CD4-positive, alpha-beta T cell treated with Interleukin-6 for 4 hours (primary cell): Measurements from ENCODE around the gene PIK3R4.

Experiments
- DNase-seq: peaks from one replicate; pipeline ENCODE4 v3.0.0-alpha.2; 2020; ENCODE audit warnings: mixed read lengths

The PIK3R4 gene

DNA sequence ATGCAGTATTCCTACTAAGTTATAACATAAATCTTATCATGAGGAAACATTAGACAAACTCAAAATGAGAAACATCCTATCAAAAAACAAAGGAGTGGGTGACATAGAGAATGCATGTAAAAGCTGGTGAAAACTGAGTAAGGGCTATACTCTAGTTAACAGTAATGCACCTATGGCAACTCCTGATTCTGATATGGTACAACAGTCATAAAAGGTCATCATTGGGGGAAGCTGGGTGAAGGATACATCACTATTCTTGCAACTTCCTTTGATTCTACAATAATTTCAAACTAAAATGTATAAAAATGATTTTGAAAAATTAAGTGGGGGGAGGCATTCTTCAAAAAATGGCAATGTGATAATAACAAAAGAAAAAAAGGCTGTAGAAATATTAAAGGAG lies 6.8 kb downstream of the PIK3R4 start:
- no peak for DNase-seq

DNA sequence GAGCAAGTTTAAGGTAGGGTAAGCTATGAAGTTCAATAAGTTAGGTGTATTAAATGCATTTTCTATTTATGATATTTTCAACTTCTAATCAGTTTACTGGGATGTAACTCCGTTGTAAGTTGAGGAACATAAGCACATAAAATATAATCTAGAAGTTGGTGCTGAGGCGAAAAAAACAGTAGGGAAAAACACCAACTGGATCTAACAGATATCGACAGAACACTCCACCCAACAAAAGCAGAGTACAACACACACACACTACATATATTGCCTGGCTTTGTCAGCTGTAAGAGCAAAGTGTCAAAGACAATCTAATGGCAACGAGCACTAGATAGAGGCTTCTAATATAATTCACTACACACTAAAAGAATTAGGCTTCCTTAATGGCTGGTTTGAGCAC lies 8.4 kb downstream of the PIK3R4 start:
- DNase-seq: no peak

DNA sequence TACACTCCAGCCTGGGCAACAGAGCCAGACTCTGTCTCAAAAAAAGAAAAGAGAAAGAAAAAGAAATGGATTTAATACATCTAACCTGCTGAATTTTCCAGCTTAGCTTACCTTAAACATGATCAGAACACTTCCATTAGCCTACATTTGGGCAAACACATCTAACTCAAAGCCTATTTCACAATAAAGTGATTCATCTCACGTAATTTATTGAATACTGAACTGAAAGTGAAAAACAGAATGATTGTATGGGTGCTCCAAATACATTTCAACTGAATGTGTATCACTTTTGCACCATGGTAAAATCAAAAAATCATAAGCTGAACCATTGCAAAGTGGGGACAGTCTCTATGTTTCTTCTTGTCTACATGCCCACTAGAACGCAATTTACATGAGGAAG lies 9.0 kb downstream of the PIK3R4 start:
- DNase-seq: no peak

DNA sequence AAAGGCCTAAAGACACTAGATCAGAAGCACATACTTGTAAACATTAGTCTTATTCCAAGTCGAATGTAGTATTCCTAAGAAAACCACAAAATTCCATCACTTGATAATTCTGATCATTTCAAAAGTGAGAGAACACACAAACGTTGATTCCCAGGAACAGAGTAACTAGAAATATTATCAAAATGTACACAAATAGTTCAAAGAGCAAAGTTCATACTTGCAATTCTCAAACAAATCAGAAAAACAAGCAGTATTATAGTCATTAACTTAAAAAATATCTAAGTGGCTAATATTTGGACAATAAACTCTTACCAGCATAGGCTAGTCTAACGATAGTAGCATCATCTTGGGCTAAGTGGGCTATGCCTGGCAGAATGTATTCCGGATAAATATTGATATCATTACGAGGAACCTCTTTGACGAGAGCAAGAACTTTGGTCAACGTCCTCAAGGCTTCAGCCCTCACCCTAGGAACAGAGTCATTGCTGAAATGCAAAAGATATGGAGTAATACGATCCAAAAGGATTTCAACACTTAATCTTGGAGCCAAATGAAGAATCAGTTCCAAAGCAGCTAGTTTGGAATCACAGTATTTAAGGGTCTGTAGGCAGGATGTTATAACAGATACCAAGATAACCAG lies 13.3 kb downstream of the PIK3R4 start:
- no peak for DNase-seq

DNA sequence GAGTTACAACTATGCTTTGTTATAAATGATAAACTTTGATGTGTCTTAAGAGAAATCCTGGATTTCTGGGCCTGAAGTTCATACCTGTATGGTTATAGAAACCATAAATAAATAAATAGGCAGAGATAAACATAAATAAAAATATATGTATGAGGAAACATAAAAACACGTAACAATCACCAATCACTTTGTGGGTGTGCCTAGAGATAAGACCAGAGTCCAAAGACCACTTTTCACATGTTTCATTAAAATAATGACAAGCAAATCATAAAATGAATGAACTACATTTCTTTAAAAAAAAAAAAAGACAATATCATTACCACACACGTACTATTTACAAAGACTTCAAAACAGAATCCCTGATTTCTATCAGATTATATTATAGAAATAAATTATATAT lies 14.1 kb downstream of the PIK3R4 start:
- DNase-seq: no peak

DNA sequence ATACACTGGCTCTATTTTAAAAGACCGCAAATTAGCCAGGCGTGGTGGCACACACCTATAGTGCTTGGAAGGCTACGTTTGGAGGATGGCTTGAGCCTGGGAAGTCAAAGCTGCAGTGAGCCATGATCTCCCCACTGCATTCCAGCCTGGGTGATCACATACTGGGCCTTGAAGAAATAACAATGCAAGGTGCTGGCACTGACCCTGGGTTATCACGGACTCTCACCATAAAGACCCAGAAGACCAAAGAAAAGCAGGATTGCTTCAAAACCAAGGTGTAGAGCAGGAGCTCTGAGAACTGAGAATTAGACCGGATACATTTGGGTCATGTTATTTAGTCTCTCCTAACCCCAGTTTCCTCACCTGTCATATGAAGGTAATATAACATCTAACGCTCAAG lies 14.8 kb downstream of the PIK3R4 start:
- DNase-seq: no peak

GRCh38 chr3:130729154-130729553 lies 17.5 kb downstream of the PIK3R4 start:
- no peak for DNase-seq

DNA sequence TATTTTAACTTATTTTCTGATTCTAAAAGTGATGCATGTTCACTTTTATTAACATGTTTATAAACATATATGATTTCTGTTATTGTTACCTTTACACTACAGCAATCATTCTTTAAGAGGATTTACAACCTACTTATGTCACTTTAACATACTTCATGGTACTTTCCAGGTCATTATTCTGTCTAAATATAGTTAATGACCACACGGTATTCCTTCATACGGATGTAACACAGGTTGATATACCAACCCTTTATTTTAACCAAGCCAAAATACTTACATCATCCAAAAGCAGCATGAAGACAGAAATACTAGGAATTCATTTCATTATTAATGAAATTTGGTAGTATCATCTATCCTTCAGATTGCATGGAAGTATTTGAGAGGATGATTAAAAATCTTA lies 18.6 kb downstream of the PIK3R4 start:
- no peak for DNase-seq

DNA sequence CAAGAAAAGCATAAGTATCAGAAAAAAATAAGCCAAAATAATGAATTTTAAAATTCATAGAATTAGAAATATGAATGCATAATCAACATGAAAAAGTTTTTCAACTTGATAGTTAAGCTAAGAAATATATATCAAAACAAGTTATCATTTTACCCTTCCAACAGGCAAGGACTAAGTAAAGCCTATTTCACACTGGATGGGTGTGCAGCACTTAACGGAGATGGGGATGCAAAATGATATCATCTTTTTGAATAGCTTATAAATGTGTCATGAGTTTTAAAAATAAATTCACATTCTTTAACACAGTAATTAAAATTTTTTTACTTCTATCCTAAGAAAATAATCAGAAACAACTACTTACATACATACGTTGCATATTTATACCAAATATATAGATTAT lies 20.9 kb downstream of the PIK3R4 start:
- no peak for DNase-seq

DNA sequence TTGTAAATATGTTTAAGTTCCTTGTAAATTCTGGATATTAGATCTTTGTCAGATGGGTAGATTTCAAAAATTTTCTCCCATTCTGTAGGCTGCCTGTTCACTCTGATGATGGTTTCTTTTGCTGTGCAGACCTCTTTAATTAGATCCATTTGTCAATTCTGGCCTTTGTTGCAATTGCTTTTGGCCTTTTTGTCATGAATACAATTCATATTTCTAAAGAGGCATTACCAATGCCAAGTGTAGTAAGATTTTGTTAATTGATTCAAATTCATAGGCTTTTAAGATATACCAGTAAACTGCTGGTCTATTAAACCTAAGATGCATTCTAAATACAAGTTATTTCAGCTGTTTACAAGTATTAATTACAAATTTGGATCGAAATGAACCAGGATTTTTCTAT lies 31.0 kb downstream of the PIK3R4 start:
- DNase-seq: no peak

- no peak for DNase-seq
Measured at GRCh38 chr3:130712718-130713423, 33.8 kb downstream of the PIK3R4 start.

GRCh38 chr3:130711565-130712324 lies 34.9 kb downstream of the PIK3R4 start:
- no peak for DNase-seq

DNA sequence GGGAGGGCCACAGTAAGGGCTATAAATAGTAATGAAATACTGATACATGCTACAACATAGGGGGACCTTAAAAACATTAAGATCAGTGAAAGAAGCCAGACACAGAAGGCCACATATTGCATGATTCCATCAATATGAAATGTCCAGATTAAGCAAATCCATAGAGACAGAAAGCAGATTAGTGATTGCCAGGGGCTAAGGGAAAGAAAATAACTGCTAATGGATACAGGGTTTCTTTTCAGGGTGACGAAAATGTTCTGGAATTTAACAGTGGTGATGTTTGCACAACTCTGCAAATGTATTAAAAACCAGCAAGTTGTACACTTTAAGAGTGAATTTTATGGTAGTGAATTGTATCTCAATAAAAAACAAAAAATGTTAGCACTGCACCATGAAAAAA lies 37.0 kb downstream of the PIK3R4 start:
- no peak for DNase-seq

GRCh38 chr3:130707902-130708601 lies 38.6 kb downstream of the PIK3R4 start:
- no peak for DNase-seq

- DNase-seq: no peak
Measured at GRCh38 chr3:130705501-130705900, 41.1 kb downstream of the PIK3R4 start.

DNA sequence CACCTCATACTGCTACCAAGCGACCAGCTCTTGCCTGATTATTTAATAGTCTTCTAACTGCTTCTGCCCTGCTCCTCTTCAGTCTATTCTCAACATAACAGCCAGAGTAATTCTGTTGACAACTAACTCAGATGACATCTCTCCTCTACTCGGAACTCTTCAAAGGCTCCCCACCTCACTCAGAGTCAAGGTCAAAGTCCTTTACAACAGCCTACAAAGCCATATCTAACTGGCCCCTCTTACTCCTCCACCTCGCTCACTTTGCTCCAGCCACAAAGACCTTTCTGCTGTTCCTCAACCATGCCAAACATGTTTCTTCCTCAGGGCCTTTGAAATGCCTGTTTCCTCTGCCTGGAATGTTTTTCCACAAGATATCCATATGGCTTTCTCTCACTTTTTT lies 43.6 kb downstream of the PIK3R4 start:
- no peak for DNase-seq

DNA sequence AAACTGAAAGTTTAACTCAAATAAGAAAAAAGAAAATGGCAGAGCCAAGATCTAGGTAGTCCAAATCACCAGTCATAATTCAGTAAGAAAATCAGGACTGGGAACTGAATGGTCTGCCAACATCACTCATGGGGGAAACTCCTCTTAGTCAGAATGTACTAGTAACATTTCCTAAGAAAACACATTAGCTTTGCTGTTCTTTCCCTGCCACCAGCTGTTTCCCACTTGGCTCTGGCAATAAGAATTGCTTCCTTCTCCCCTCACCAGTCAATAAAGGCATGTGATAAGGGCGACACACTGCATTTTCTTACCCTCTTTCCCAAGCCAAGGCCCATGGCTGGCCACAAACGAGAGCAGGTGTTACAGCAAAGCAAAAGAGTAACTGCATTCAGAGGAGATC lies 46.1 kb downstream of the PIK3R4 start:
- no peak for DNase-seq

DNA sequence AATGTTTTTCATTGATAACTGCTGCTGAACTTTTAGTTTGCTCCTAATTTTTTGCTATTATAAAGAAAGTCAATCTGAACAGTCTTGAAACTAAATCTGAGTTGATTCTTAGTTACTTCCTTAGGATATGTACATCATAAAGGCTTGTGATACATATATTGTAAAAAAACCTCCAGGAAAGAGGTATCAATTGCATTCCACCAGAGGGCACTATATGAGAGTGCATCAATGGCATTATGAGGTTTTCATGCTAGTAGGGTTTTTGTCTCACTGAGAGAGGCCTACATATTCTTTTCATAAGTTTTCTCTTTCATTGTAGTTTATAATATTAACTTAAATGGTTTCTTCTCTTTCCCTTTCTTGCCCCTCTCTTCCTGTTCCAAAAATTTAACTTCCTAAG lies 46.9 kb downstream of the PIK3R4 start:
- DNase-seq: no peak

- no peak for DNase-seq
Measured at GRCh38 chr3:130693314-130693713, 53.3 kb downstream of the PIK3R4 start.

- DNase-seq: no peak
Measured at GRCh38 chr3:130692455-130692854, 54.2 kb downstream of the PIK3R4 start.

- DNase-seq: no peak
Measured at GRCh38 chr3:130688697-130689470, 57.7 kb downstream of the PIK3R4 start.

GRCh38 chr3:130688015-130688688 lies 58.5 kb downstream of the PIK3R4 start:
- no peak for DNase-seq
